Mesenchymal stem cell (in vitro differentiated cells and primary cell): ENCODE measurements around the gene MDM1.

Experiments
- DNase-seq: peaks from one replicate; pipeline ENCODE4 v3.0.0-alpha.2; 2013
- H2AFZ ChIP-seq: one replicate; pipeline ENCODE4 v1.6.1; 2013; ENCODE audit warnings: low read depth, mild to moderate bottlenecking, control low read depth, inconsistent platforms, low read length, moderate library complexity
- H2AK5ac ChIP-seq: 2 replicates; pipeline ENCODE4 v1.6.1; 2013; ENCODE audit warnings: low read length, moderate library complexity, mild to moderate bottlenecking, inconsistent platforms; ENCODE audit not compliant: severe bottlenecking
- H2BK120ac ChIP-seq: one replicate; pipeline ENCODE4 v1.6.1; 2013; ENCODE audit warnings: low read depth, mild to moderate bottlenecking, inconsistent platforms, low read length, moderate library complexity
- H2BK12ac ChIP-seq, 2 experiments: one replicate each; pipeline ENCODE4 v1.6.1; 2013; ENCODE audit warnings: inconsistent platforms in 2 of 2, low read length in 2 of 2, mild to moderate bottlenecking in 2 of 2, moderate library complexity in 2 of 2, control low read depth in 1 of 2
- H2BK15ac ChIP-seq: one replicate; pipeline ENCODE4 v1.6.1; 2013; ENCODE audit warnings: mild to moderate bottlenecking, low read depth, inconsistent platforms; ENCODE audit not compliant: poor library complexity, severe bottlenecking
- H2BK5ac ChIP-seq: 2 replicates; pipeline ENCODE4 v1.6.1; 2013; ENCODE audit warnings: low read depth, mild to moderate bottlenecking, low read length, control low read depth, inconsistent platforms; ENCODE audit not compliant: poor library complexity, severe bottlenecking
- H3K14ac ChIP-seq, 2 experiments: one replicate each; pipeline ENCODE4 v1.6.1; 2013; ENCODE audit warnings: inconsistent platforms in 2 of 2, low read length in 2 of 2, control low read depth in 1 of 2, mild to moderate bottlenecking in 1 of 2, moderate library complexity in 1 of 2
- H3K18ac ChIP-seq, 2 experiments: one replicate each; pipeline ENCODE4 v1.6.1; 2013; ENCODE audit warnings: inconsistent platforms in 2 of 2, low read length in 2 of 2, control low read depth in 1 of 2, low read depth in 1 of 2, mild to moderate bottlenecking in 1 of 2
- H3K23ac ChIP-seq, 2 experiments: one replicate each; pipeline ENCODE4 v1.6.1; 2013; ENCODE audit warnings: inconsistent platforms in 2 of 2, low read length in 2 of 2, mild to moderate bottlenecking in 2 of 2, moderate library complexity in 2 of 2, control low read depth in 1 of 2
- H3K27ac ChIP-seq: 2 replicates; pipeline ENCODE4 v1.5.1; 2013; ENCODE audit warnings: mild to moderate bottlenecking, moderate library complexity, low read length, control low read depth, inconsistent platforms; ENCODE audit not compliant: poor library complexity, severe bottlenecking
- H3K27me3 ChIP-seq, 2 experiments: 2 replicates each; pipeline versions ENCODE4 v1.6.1 to v1.7.0; 2013; ENCODE audit warnings: low read length in 2 of 2, mild to moderate bottlenecking in 2 of 2, moderate library complexity in 2 of 2, control low read depth in 1 of 2, inconsistent platforms in 1 of 2; ENCODE audit not compliant: control insufficient read depth in 1 of 2, insufficient read depth in 1 of 2
- H3K36me3 ChIP-seq, 2 experiments: 2 replicates each; pipeline versions ENCODE4 v1.6.1 to v1.7.0; 2013; ENCODE audit warnings: low read length in 2 of 2, control low read depth in 1 of 2, inconsistent platforms in 1 of 2, low read depth in 1 of 2, mild to moderate bottlenecking in 1 of 2; ENCODE audit not compliant: insufficient read depth in 2 of 2, control insufficient read depth in 1 of 2
- H3K4ac ChIP-seq, 2 experiments: one replicate each; pipeline ENCODE4 v1.6.1; 2013; ENCODE audit warnings: inconsistent platforms in 2 of 2, low read length in 2 of 2, mild to moderate bottlenecking in 2 of 2, moderate library complexity in 2 of 2, control low read depth in 1 of 2, low read depth in 1 of 2
- H3K4me1 ChIP-seq: 2 replicates; pipeline ENCODE4 v1.6.1; 2013; ENCODE audit warnings: low read depth, low read length, control low read depth; ENCODE audit not compliant: control insufficient read depth, insufficient read depth
- H3K4me2 ChIP-seq: 2 replicates; pipeline ENCODE4 v1.6.1; 2013; ENCODE audit warnings: low read length, mild to moderate bottlenecking, inconsistent platforms; ENCODE audit not compliant: poor library complexity, severe bottlenecking
- H3K4me3 ChIP-seq, 2 experiments: 2 replicates each; pipeline versions ENCODE4 v1.5.1 to v1.7.0; 2013; ENCODE audit warnings: low read length in 2 of 2, mild to moderate bottlenecking in 2 of 2, control low read depth in 1 of 2, low read depth in 1 of 2; ENCODE audit not compliant: insufficient read depth in 1 of 2
- H3K79me1 ChIP-seq: replicated peaks from 2 replicates; pipeline ENCODE4 v1.6.1; 2013; ENCODE audit warnings: mild to moderate bottlenecking, control low read depth, low read length, inconsistent platforms; ENCODE audit not compliant: poor library complexity, severe bottlenecking
- H3K9ac ChIP-seq: 2 replicates; pipeline ENCODE4 v1.7.0; 2013; ENCODE audit warnings: mild to moderate bottlenecking, low read length, moderate library complexity
- H3K9me3 ChIP-seq: 2 replicates; pipeline ENCODE4 v1.7.0; 2013; ENCODE audit warnings: mild to moderate bottlenecking, low read length; ENCODE audit not compliant: control insufficient read depth
- H4K8ac ChIP-seq: one replicate; pipeline ENCODE4 v1.6.1; 2013; ENCODE audit warnings: inconsistent platforms, mild to moderate bottlenecking, low read length, moderate library complexity
- H4K91ac ChIP-seq: one replicate; pipeline ENCODE4 v1.6.1; 2013; ENCODE audit warnings: mild to moderate bottlenecking, low read length, inconsistent platforms
- WGBS: methylation state at CpG from one replicate; pipeline ENCODE4 v1.1.7; 2013; ENCODE audit warnings: mixed read lengths; 5-methylcytosine and 5-hydroxymethylcytosine counted together

MDM1 gene

DNA sequence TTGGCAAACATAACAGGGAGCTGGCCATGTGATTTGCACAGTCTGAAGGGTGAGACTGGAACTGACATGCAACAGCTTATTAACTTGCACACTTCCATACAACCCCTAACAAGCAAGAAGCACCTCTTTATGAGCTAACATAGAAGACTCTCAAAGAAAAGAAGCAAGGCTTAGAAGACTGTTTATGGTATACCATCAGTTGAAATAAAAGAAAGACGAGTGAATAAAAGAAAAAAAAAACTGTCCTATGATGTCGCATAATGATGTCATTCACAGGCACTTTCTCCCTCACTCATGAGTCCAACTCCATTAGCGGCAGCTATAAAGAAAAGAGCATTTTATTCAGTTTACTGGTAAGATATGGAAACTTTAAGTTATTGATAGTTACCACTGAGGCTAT lies 3.3 kb upstream of the MDM1 start:
- Histone ChIP-seq H3K14ac (no peak overlapping the region), H2AFZ (no peak overlapping the region), H3K4me1 (peaks cover 2% of the 10 kb centered on the region), H3K27ac (no peak overlapping the region), H3K4me3 (no peak overlapping the region), H3K9ac (no peak overlapping the region), H3K9me3 (no peaks in the 10 kb centered on the region), H2BK120ac (no peak overlapping the region), H4K91ac (no peak overlapping the region), H3K36me3 (no peaks in the 10 kb centered on the region), H3K23ac (no peak overlapping the region), H3K4me2 (no peak overlapping the region), H2BK15ac (no peak overlapping the region), H2AK5ac (no peak overlapping the region), H2BK12ac (no peak overlapping the region), H2BK5ac (no peak overlapping the region), H3K79me1 (peaks cover 10% of the 10 kb centered on the region), H3K27me3 (peaks cover 0 to 9% of the 10 kb centered on the region in 2 experiments), H3K18ac (no peak overlapping the region), H4K8ac (no peak overlapping the region), H3K4ac (no peak overlapping the region)
- DNase-seq = no peak
- no CpG with 5 or more reads among the region's 3 CpGs for WGBS

DNA sequence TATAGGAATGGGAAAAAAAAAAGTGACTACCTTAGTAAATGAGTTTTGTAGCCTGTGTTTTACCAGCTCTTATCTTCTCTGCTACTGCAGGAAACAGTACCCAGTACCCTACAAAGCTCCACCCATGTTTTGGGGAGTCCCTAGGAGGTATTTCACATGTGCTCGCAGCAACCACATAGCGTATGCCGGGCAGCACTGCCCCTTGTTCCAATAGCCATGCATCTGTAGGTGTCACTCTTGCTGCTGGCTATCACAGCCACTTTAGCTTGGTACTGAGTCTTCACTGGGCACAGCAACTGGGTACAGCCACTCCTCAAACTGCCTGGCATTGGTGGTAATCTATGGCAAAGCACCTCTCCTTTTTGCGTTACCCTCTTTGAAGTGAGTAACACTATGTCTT lies 2.0 kb upstream of the MDM1 start:
- no peak overlapping the region for H3K4ac ChIP-seq
- no peak overlapping the region for H2BK5ac ChIP-seq
- no peak overlapping the region for H2AFZ ChIP-seq
- H2BK12ac ChIP-seq = peak overlapping the region in 1 of 2 experiments; percentile 15
- H3K23ac ChIP-seq = no peak overlapping the region
- no peak overlapping the region for H3K18ac ChIP-seq
- H3K36me3 ChIP-seq = peaks cover 0 to 9% of the 10 kb centered on the region in 2 experiments
- peaks cover 0 to 5% of the 10 kb centered on the region in 2 experiments for H3K27me3 ChIP-seq
- 89% methylated on average over 4 of the region's 4 CpGs for WGBS
- no peak for DNase-seq
- no peak overlapping the region for H2BK120ac ChIP-seq
- peaks cover 2% of the 10 kb centered on the region for H3K4me1 ChIP-seq
- H3K4me3 ChIP-seq = no peak overlapping the region
- H3K27ac ChIP-seq = no peak overlapping the region
- H2AK5ac ChIP-seq = no peak overlapping the region
- peaks cover 13% of the 10 kb centered on the region for H3K79me1 ChIP-seq
- H3K4me2 ChIP-seq = no peak overlapping the region
- H3K14ac ChIP-seq = no peak overlapping the region
- no peak overlapping the region for H4K91ac ChIP-seq
- no peak overlapping the region for H2BK15ac ChIP-seq
- no peaks in the 10 kb centered on the region for H3K9me3 ChIP-seq
- no peak overlapping the region for H3K9ac ChIP-seq
- H4K8ac ChIP-seq = no peak overlapping the region

DNA sequence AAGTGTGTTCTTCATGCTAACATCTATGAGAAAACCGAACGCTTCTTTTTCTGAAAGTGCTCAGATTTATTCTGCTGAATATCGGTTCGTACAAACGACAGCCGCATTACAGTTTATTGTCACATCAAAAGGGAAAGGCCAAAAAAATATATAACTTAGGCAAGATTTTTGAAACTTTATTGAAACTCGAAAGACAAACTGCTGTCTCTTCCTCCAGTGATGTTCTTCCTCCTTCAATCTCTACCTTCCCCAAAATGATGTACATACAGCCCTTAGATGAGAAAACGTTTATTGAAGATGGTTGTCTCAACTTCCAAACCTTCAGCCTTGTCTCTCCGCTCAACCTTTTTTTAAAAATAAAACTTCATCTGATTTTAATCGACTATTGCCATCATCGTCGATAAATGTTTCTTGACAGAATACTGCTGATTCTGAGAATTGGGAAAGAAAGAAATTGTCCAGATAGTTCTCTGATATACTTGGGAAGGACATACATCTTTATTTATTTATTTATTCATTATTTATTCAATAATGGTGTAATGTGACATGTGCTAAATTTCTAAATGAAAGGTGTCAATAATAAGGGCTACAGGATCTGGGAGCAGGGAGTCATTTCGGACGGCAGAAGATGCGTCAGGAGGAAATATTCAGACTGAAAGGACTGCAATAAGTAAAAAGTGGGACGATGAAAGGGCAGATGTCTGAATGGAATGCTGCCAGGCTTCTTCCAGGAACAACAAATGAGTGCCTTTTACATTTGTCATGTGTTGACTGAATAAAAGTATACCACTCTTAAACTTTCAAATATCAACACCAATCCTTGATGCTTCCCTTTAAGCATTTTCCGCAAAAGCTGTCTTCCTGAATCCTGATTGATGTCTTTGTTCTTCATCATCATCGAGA lies 817 bp upstream of the MDM1 start:
- Histone ChIP-seq H3K27me3 (peaks cover 0 to 5% of the 10 kb centered on the region in 2 experiments), H2BK120ac (no peak overlapping the region), H4K91ac (peak overlapping the region; percentile 73), H2BK15ac (peak overlapping the region; percentile 84), H2AFZ (peak overlapping the region; percentile 88), H3K9ac (peak overlapping the region; percentile 80), H2AK5ac (no peak overlapping the region), H3K4me1 (peaks cover 2% of the 10 kb centered on the region), H4K8ac (peak overlapping the region; percentile 99), H2BK5ac (no peak overlapping the region), H3K14ac (no peak overlapping the region), H3K4me3 (peak overlapping the region; percentile 81 to 84), H3K18ac (peak overlapping the region; percentile 82 to 88), H3K23ac (no peak overlapping the region), H3K36me3 (peaks cover 0 to 10% of the 10 kb centered on the region in 2 experiments), H3K9me3 (no peaks in the 10 kb centered on the region), H3K4ac (no peak overlapping the region), H3K79me1 (peaks cover 17% of the 10 kb centered on the region), H2BK12ac (no peak overlapping the region), H3K27ac (no peak overlapping the region), H3K4me2 (peak overlapping the region; percentile 77)
- no peak for DNase-seq
- 51% methylated on average over 13 of the region's 18 CpGs for WGBS

DNA sequence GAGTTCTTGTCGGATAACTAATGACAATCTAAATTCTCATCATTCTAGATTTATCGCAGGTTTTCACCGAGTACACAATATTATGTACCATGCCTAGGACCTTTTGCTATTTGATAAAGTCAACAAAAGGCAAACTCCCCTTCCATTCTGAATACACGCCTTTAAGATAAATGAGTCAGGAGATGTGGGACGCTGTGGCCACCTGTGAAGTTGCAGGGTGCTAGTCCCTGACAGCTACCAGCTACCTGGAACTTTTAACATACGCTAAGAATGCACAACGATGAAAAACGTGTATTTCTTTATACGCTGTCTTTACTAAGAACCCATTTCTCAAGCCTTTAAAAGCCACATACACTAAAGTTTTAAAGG lies 678 bp downstream of the MDM1 start:
- H3K9ac ChIP-seq = peak overlapping the region; percentile 85
- no peak overlapping the region for H3K14ac ChIP-seq
- peak overlapping the region in 1 of 2 experiments; percentile 37 for H3K18ac ChIP-seq
- H3K4me1 ChIP-seq = peaks cover 2% of the 10 kb centered on the region
- peak overlapping the region; percentile 44 for H2BK15ac ChIP-seq
- no peak overlapping the region for H2BK5ac ChIP-seq
- no peak overlapping the region for H2AFZ ChIP-seq
- H3K4me3 ChIP-seq = peak overlapping the region; percentile 84 to 95
- no peak overlapping the region for H3K4ac ChIP-seq
- H4K91ac ChIP-seq = no peak overlapping the region
- no peak for DNase-seq
- no peak overlapping the region for H2AK5ac ChIP-seq
- H3K27me3 ChIP-seq = peaks cover 0 to 5% of the 10 kb centered on the region in 2 experiments
- H2BK12ac ChIP-seq = no peak overlapping the region
- WGBS = 42% methylated on average over 4 of the region's 9 CpGs
- H3K79me1 ChIP-seq = peaks cover 22% of the 10 kb centered on the region
- no peaks in the 10 kb centered on the region for H3K9me3 ChIP-seq
- peak overlapping the region; percentile 96 for H3K4me2 ChIP-seq
- no peak overlapping the region for H4K8ac ChIP-seq
- H3K36me3 ChIP-seq = peaks cover 0 to 21% of the 10 kb centered on the region in 2 experiments
- H3K27ac ChIP-seq = no peak overlapping the region
- peak overlapping the region in 1 of 2 experiments; percentile 96 for H3K23ac ChIP-seq
- no peak overlapping the region for H2BK120ac ChIP-seq
